Measurements from ENCODE around the gene FRZB.
A peak's percentile ranks its signal among the peaks of the same experiment; 100 is the strongest.

FRZB gene

GRCh38 chr2:182804128-182804527 lies 62.3 kb downstream of the FRZB start:
- no peak for DNase-seq (ENCODE audit: low spot score)
- no peak for FAIRE-seq

GRCh38 chr2:182798736-182799135 lies 67.7 kb downstream of the FRZB start:
- FAIRE-seq (no peak), DNase-seq (ENCODE audit: low spot score) (no peak)

GRCh38 chr2:182792441-182792840 lies 74.0 kb downstream of the FRZB start:
- FAIRE-seq (no peak), DNase-seq (ENCODE audit: low spot score) (no peak)

GRCh38 chr2:182784777-182785176 lies 81.7 kb downstream of the FRZB start:
- FAIRE-seq (peak; percentile 54), DNase-seq (ENCODE audit: low spot score) (peak; percentile 22)

- DNase-seq (ENCODE audit: low spot score) (no peak), FAIRE-seq (no peak)
Observed at GRCh38 chr2:182784058-182784706, 82.3 kb downstream of the FRZB start.

Data from RCC 7860 (cell line).